HG03342 (cell line): ENCODE results near the gene TMEM131L.
"Not testable (repeated sequence)": the region's sequence is repeated elsewhere in the genome, so short reads cannot be mapped to it uniquely, and the experiment has no call there.

ENCODE experiments used
- ATAC-seq: cut with Tn5 transposase; IDR thresholded peaks from one replicate; pipeline ENCODE4 v1.9.1; 2021; ENCODE audit warnings: mild to moderate bottlenecking, moderate library complexity; ENCODE audit not compliant: unreplicated experiment

The TMEM131L gene

GRCh38 chr4:153603835-153604234 lies 137.7 kb downstream of the TMEM131L start:
- no peak for ATAC-seq

- not testable (repeated sequence) for ATAC-seq
These were observed 142.9 kb downstream of the TMEM131L start for GRCh38 chr4:153609070-153609469.

DNA sequence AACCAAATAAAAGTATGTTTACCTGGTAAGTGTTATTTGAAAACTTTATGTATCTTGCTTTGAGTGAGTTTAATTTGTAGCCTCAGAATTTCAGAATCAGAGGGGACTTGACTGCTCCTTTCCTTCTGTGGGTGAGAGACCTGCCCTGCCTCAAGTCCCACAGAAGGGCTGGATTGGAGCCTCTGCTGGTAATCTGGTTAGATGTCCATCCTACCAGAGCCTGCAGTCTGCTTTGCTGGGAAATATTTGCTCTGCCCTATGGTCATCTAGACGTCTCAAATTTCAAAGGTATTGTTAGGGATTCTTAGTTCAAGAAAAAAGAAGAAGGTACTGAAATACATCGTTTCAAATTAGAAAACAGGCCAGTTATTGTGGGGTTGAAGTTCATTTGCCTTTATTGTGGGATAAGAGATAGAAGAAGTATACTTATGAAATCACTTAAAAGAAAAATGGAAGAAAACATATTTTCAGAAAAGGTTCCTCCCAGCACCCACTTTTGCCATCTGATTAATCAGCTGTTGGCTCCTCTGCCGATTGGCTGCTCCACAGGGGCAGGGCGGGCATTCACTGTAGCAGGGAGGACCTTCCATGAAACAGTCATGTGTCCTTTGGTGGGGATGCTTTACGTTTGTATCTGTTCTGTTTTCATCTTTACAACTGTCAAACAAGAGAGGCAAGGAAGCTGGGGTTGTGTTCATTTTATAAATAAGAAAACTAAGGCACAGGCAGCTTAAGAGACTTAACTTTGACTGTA lies 144.6 kb downstream of the TMEM131L start:
- ATAC-seq, result no peak

DNA sequence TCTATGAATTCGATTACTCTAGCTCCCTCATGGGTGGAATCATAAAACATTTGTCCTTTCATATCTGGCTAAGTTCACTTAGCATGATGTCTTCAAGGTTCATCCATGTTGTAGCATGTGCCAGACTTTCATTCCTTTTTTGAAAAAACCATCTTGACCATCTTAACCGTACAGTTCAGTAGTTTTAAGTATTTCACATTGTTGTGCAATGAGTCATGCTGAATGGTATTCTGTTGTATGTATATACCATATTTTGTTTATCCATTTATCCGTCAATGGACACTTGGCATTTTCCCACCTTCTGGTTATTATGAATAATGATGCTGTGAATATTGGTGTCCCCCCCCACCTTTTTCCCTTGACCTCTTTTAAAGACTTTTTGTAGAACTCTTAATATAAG lies 145.5 kb downstream of the TMEM131L start:
- ATAC-seq, result no peak

DNA sequence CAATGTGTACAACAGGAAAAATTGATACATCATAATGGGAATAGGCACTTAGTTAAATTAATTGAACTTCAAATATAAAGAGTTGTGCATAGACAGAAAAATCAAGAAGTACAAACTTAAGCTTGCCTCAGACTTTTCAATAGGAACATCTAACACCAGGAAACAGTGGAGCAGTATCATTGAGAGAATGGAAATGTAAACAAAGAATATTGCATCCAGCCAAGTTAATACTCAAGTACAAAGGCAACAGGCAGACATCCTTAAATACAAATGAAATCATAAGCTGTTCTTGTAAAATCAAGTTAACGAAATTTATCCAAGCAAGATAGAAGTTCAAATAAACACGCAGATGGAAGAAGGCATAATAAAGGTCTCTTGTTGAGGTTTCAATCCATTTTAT lies 146.7 kb downstream of the TMEM131L start:
- no peak for ATAC-seq

- ATAC-seq, result no peak
These were observed 149.9 kb downstream of the TMEM131L start for GRCh38 chr4:153616006-153616555.

DNA sequence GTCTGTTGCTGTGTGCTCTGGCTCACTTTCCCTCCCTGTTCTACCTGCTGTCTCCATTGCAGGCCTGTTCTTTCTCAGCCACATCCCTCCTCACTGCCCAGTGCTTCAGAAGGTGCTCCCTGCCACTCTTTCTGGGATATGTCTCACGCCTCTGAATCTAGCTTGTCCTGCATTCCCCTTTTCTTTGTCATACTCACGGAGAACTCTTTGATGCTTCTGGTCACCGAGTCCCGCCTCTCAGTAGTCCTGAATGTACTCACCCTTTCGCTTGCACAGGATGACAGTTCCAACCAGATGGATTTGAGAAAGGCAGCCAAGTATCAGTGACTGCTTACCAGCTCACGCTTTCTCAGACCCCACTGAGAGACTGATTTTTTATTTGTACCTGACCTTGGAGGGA lies 152.7 kb downstream of the TMEM131L start:
- ATAC-seq, result no peak

GRCh38 chr4:153619811-153620210 lies 153.7 kb downstream of the TMEM131L start:
- no peak for ATAC-seq

DNA sequence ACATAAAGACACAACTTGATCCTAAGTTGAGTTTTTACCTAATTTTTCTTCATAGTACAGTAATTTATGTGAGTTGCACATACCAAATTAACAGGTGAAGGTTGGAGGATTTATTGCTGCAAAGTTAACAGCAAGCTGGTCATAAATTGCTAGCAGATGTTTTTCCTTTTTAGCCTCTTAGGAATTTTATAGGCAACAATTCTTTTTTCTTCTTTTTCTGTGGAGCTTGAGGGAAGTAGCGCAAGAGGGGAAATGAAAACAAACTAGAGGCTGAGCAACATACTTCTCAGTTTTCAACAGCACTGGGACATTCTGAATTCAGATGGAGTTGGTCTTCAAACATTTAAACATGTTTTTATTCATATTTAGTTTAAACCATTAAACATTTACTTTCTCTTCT lies 154.2 kb downstream of the TMEM131L start:
- ATAC-seq, result no peak

DNA sequence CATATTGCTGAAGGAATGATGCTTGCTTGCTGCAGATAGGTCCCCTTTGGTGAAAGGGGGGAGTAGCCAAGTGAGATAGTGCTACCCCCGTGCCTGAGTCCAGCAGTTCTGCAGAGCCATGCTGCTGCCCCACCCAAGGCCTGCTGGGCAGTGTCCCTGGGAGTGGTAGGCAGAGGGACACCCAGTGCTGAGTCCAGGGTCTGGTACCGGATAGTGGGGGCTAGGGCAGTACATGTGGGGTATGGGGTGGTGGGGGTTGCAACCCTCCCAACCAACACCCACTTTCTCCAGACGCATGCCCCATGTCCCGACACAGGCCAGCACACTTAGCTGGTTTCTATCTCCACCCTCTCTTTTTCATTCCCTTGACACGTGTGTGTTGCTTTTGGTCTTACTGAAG lies 155.9 kb downstream of the TMEM131L start:
- ATAC-seq, result no peak

DNA sequence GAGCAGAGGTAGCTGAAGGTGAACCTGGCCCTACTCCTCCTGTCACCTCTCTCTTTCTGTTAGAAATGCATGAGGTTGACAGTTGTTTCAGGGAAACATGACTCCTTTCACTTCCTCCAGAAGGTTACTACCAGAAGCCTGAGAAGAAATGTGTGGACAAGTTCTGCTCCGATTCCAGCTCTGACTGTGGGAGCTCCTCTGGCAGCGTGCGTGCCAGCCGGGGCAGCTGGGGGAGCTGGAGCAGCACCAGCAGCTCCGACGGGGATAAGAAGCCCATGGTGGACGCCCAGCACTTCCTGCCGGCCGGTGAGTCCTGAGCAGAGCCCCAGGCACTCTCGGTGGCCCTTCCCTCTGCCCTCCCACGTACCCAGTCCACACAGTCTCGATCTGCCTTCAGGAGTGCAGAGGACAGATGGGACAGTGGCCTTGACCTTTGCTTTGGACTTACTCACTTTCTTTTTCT lies 156.6 kb downstream of the TMEM131L start:
- ATAC-seq, result no peak

GRCh38 chr4:153623491-153623890 lies 157.3 kb downstream of the TMEM131L start:
- ATAC-seq, result no peak

DNA sequence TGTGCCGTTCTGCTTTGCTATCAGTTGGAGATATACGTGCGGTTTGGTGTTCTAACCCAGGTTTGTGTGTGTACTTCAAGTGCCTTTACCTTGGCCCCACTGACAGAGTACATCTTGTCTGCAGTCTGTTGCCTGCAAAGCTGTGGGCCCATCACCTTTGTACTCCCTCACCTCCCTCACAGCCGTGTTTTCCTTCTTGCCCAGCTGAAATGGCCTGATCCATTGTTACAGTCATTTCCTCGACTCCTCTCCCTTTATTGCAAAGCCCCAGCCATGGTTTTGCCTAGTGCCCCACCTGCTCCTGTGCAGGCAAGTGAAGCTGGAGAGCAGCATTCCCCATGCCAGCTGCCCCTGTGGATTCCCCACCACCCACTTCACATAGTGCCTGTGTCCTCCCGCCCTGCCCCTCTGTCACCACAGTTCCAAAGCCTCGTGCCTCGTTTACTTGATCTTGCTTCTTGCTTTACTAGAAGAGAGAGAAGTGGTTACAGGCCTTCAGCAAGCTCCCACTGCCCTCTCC lies 162.7 kb downstream of the TMEM131L start:
- no peak for ATAC-seq

DNA sequence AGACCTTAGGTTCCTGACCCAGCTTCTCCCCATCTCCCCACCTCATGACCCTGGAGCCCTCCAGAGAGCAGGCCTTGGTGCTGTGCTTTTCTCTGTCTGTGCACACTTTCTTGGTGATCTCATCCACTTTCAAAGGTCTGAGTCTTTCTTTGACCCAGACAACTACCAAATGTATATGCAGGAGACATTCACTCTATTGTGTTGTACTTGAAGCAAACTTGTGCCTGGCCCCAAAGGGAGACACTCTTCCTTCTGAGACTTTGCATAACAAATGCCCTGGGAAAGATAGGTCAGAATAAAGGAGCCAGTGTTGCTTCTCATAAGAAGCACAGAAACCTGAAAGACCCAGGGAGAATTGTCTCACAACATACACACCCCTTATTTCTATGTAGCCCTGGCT lies 163.6 kb downstream of the TMEM131L start:
- no peak for ATAC-seq

GRCh38 chr4:153634738-153635353 lies 168.7 kb downstream of the TMEM131L start:
- ATAC-seq, result no peak

DNA sequence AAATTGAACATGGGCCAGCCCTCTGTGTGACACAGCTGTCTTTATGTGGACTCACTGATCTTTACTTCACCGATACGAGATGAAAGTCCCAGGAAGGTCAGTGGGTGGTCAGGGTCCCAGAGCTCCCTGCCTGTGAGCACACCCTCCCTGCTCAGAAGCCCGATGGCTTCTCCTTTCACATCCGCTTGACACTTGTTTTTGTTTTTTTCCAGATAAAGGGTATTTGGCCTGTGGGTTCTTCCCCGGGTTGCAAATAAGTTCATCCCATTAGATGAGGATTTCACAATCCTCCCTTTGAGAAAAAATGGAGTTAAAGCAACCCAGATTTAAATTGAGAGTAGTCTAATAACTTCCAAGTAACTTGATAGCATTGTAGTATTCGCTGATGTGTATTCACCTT lies 169.7 kb downstream of the TMEM131L start:
- no peak for ATAC-seq

- no peak for ATAC-seq
These were observed 171.0 kb downstream of the TMEM131L start for GRCh38 chr4:153637201-153637600.

GRCh38 chr4:153638011-153638410 lies 171.9 kb downstream of the TMEM131L start:
- ATAC-seq, result no peak

DNA sequence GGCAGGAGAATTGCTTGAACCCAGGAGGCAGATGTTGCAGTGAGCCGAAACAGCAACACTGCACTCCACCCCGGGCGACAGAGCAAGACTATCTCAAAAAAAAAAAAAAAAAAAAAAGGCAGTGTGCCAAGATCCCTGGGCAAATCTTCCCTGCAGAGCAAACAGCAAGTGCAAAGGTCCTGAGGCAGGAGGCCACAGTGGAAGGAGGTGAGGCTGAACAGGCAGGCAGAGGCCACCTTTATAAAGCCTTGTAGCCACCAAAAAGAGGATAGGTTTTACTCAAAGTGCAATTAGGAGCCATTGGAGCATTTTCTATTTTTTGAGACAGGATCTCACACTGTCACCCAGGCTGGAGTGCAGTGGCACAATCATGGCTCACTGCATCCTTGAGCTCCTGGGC lies 172.8 kb downstream of the TMEM131L start:
- ATAC-seq, result no peak

DNA sequence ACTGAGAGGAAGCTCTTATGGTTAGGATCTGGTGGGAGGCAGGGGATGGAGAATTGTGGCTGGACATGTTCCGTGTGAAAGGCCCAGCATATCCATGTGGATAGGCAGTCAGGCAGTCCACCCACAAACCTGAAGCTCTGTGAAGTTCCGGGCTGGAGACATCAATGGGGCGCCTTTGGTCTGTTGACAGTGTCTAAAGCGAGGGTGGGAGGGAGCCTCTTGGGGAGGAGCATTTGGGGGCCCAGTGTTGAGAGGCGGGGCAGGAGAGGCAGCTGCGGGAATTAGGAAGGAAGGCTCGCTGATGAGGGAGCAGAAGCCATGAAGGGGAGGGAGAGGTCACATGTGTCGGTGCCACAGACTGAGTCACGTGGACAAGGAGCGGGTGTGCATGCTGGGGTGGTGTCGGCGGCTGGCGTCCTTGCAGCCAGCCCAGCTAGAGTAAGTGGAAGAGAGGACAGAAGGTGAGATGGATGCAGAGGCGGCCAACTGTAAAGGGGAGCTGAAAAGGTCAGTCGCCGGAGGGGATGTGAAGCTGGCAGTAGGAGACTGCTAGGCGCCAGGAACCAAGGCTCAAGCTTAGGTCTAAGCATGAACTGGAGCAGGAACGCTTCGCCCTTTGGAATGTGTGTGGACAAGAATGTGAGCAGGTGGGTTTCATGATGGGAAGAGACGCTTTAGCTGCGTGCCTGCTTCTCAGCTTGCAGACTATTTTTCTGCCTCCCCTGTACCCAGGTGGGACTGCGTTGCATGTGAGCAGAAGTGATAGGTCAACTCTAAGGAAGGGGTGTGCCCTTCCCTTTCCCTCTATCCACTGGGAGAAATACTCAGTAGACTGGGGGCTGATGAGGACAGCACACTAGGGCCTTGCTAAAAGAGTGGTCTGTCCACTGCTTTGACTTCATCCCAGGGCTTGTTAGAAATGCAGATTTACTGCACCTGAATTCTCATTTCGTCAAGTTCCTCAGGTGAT lies 174.0 kb downstream of the TMEM131L start:
- ATAC-seq, result no peak

DNA sequence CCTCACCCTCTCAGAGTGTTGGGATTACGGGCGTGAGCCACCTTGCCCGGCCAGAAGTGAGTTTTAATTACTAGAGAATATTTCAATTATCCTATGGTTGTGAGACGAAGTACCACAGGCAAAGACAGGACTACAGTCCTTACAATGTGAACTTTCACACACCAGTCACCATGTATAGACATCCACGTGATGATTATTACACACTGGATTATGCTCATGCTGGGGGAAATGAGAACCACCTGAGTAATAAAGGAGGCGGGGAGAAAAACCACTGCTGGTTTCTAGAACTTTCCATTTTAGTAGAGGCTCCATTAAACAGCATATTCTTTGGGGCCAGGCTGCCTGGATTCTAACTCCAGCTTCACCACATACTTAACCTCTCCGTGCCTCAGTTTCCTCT lies 175.4 kb downstream of the TMEM131L start:
- ATAC-seq, result no peak
